Measurements from ENCODE around the gene SPATA20. TPM values are rescaled to one million over a fixed set of nuclear protein-coding genes. Genes with fewer than 3 reads are reported as not detected.

SPATA20 gene
- total and polyA plus RNA-seq, 9 donors: 43.5 to 81.2 (median 60.5) TPM

DNA sequence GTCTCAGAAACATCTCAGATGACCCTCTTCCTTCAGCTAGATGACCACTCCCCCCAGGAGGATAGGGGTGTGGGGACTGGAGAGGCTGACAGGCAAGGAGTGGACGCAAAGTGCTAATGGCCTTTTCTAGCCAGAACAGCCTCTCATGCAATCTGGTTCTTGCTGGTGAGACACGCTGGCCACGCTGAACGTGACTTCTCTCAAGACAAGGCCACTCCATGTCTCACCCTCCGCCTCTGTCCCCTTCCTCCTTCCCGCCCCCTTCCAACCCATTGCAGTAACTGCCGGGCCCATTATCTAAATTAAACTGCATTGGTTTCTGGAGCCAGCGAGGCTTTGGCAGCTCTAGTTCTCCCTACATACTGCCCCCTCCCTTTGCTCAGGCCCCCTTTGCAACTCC lies 23.1 kb downstream of the SPATA20 start:
- 88 to 92% (median 91%) methylated on average over 8 of the region's 8 CpGs for WGBS, 3 donors
- H3K36me3 ChIP-seq: no peaks in the 10 kb centered on the region
- no peaks in the 10 kb centered on the region for H3K4me1 ChIP-seq (ENCODE audit: insufficient read depth)
- H3K27me3 ChIP-seq: no peaks in the 10 kb centered on the region
- DNase-seq: no peak
- no peak overlapping the region for H3K27ac ChIP-seq
- no peak overlapping the region for H3K4me3 ChIP-seq
- intact Hi-C loops (cut with DNase I): no loop called here
- no peaks in the 10 kb centered on the region for H3K9me3 ChIP-seq
- TF ChIP-seq, protein P1, sequence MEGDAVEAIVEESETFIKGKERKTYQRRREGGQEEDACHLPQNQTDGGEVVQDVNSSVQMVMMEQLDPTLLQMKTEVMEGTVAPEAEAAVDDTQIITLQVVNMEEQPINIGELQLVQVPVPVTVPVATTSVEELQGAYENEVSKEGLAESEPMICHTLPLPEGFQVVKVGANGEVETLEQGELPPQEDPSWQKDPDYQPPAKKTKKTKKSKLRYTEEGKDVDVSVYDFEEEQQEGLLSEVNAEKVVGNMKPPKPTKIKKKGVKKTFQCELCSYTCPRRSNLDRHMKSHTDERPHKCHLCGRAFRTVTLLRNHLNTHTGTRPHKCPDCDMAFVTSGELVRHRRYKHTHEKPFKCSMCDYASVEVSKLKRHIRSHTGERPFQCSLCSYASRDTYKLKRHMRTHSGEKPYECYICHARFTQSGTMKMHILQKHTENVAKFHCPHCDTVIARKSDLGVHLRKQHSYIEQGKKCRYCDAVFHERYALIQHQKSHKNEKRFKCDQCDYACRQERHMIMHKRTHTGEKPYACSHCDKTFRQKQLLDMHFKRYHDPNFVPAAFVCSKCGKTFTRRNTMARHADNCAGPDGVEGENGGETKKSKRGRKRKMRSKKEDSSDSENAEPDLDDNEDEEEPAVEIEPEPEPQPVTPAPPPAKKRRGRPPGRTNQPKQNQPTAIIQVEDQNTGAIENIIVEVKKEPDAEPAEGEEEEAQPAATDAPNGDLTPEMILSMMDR (IDR thresholded peaks at IDR 0.05): no peak
- TF ChIP-seq POLR2A (IDR thresholded peaks at IDR 0.05) (no peak), EP300 (IDR thresholded peaks at IDR 0.05) (no peak)

- no peak for DNase-seq
- 81 to 90% (median 87%) methylated on average over 6 to 7 of the region's 7 CpGs for WGBS, 3 donors
- no peak overlapping the region for H3K27ac ChIP-seq
- intact Hi-C loops (cut with DNase I): no loop called here
- no peak for TF ChIP-seq POLR2A (IDR thresholded peaks at IDR 0.05)
- TF ChIP-seq, protein P1 (IDR thresholded peaks at IDR 0.05): no peak
- no peak for TF ChIP-seq EP300 (IDR thresholded peaks at IDR 0.05)
- H3K27me3 ChIP-seq: no peaks in the 10 kb centered on the region
- H3K4me3 ChIP-seq: no peak overlapping the region
- no peaks in the 10 kb centered on the region for H3K4me1 ChIP-seq (ENCODE audit: insufficient read depth)
- no peaks in the 10 kb centered on the region for H3K9me3 ChIP-seq
- H3K36me3 ChIP-seq: no peaks in the 10 kb centered on the region
Measured at GRCh38 chr17:50570528-50570927, 23.6 kb downstream of the SPATA20 start.

GRCh38 chr17:50571681-50572080 lies 24.7 kb downstream of the SPATA20 start:
- no peaks in the 10 kb centered on the region for H3K27me3 ChIP-seq
- intact Hi-C loops (cut with DNase I): no loop called here
- H3K27ac ChIP-seq: no peak overlapping the region
- 89 to 94% (median 94%) methylated on average over 19 of the region's 19 CpGs for WGBS, 3 donors
- no peak for DNase-seq
- H3K36me3 ChIP-seq: no peaks in the 10 kb centered on the region
- no peak overlapping the region for H3K4me3 ChIP-seq
- TF ChIP-seq POLR2A (IDR thresholded peaks at IDR 0.05): no peak
- no peaks in the 10 kb centered on the region for H3K4me1 ChIP-seq (ENCODE audit: insufficient read depth)
- H3K9me3 ChIP-seq: no peaks in the 10 kb centered on the region

DNA sequence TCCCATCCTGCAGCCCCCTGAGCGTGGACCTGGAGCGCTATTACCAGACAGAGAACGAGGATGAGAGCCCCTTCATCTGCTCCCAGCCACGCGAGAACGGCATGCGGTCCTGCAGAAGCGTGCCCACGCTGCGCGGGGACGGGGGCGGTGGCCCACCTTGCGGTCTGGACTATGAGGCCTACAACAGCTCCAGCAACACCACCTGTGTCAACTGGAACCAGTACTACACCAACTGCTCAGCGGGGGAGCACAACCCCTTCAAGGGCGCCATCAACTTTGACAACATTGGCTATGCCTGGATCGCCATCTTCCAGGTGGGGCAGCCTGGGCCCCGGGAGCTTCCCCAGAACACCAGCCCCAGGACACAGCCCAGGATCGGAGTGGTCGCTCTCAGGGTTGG lies 25.6 kb downstream of the SPATA20 start:
- 95 to 96% (median 96%) methylated on average over 19 to 20 of the region's 20 CpGs for WGBS, 3 donors
- H3K4me3 ChIP-seq: no peak overlapping the region

GRCh38 chr17:50573866-50574611 lies 27.1 kb downstream of the SPATA20 start:
- H3K4me3 ChIP-seq: no peak overlapping the region
- no peaks in the 10 kb centered on the region for H3K9me3 ChIP-seq
- intact Hi-C loops (cut with DNase I): no loop called here
- no peaks in the 10 kb centered on the region for H3K27me3 ChIP-seq
- no peaks in the 10 kb centered on the region for H3K4me1 ChIP-seq (ENCODE audit: insufficient read depth)
- TF ChIP-seq, protein P1 (IDR thresholded peaks at IDR 0.05): no peak
- TF ChIP-seq EP300 (IDR thresholded peaks at IDR 0.05) (no peak), POLR2A (IDR thresholded peaks at IDR 0.05) (no peak)
- no peak overlapping the region for H3K27ac ChIP-seq
- 91 to 92% (median 91%) methylated on average over 12 of the region's 12 CpGs for WGBS, 3 donors
- DNase-seq: no peak
- no peaks in the 10 kb centered on the region for H3K36me3 ChIP-seq

More for the DNA sequence above, 25.6 kb downstream of the SPATA20 start:
- no peak overlapping the region for H3K27ac ChIP-seq
- TF ChIP-seq POLR2A (IDR thresholded peaks at IDR 0.05): no peak
- TF ChIP-seq, protein P1 (IDR thresholded peaks at IDR 0.05): no peak
- no peak for TF ChIP-seq EP300 (IDR thresholded peaks at IDR 0.05)
- no peaks in the 10 kb centered on the region for H3K9me3 ChIP-seq
- no peaks in the 10 kb centered on the region for H3K27me3 ChIP-seq
- no peak for DNase-seq
- H3K36me3 ChIP-seq: no peaks in the 10 kb centered on the region
- intact Hi-C loops (cut with DNase I): no loop called here
- no peaks in the 10 kb centered on the region for H3K4me1 ChIP-seq (ENCODE audit: insufficient read depth)

Data from ovary (tissue), 9 donors.